HepG2 (cell line): ENCODE measurements around the gene STN1. TPM values are rescaled to one million over a fixed set of nuclear protein-coding genes. Genes with fewer than 3 reads are reported as not detected.

Source experiments
- ATAC-seq: fragments of 200-7000 bp; cut with Tn5 transposase; 3 replicates; pipeline ENCODE4 v1.9.1; 2020; ENCODE audit warnings: mild to moderate bottlenecking, moderate library complexity
- BruUV-seq: library from RNA; stranded (reverse); fragments of 400-500 nt; replicated peaks from 2 replicates; lab custom pipeline; 2021; lab: Mats Ljungman, UMichigan
- CTCF ChIA-PET: fragments of 300-600 bp; formaldehyde crosslinking; extraction: SDS; loops from one replicate; lab custom pipeline; 2021; ENCODE audit warnings: low total read pairs, inconsistent platforms, low intra/inter-chr PET ratio; lab: Yijun Ruan, JAX
- POLR2A ChIA-PET: fragments of 350-600 bp; sonication (Branson Sonifier 250); formaldehyde crosslinking; loops from one replicate; lab custom pipeline; 2020; ENCODE audit warnings: antibody characterized with exemption, inconsistent platforms; lab: Yijun Ruan, JAX
- DNase-seq: peaks from one replicate; pipeline ENCODE4 v3.0.0-alpha.2; 2015; ENCODE audit warnings: low spot score
- FAIRE-seq: peaks from 3 replicates; lab custom pipeline; 2011; peaks lifted over from hg19 to GRCh38; lab: Jason Lieb, UNC
- H2AFZ ChIP-seq: one replicate; pipeline ENCODE4 v1.6.1; 2011; ENCODE audit warnings: low read length, inconsistent platforms
- H3K27ac ChIP-seq: fragments of 300-600 bp; 3 replicates; pipeline ENCODE4 v1.8.0; 2011; ENCODE audit warnings: mixed run types, mild to moderate bottlenecking, mixed read lengths, low read length, inconsistent platforms; ENCODE audit not compliant: insufficient read depth; ENCODE audit errors: extremely low read length
- H3K27me3 ChIP-seq, 2 experiments: fragments of 200-600 bp in 1 of 2; 2 replicates in 1 of 2; 3 replicates in 1 of 2; pipeline versions ENCODE4 v1.6.0 to v1.8.0; 2011; ENCODE audit warnings: low read length in 2 of 2, mild to moderate bottlenecking in 2 of 2, moderate library complexity in 2 of 2, inconsistent platforms in 1 of 2; ENCODE audit not compliant: insufficient read depth in 2 of 2, control insufficient read depth in 1 of 2
- H3K36me3 ChIP-seq, 2 experiments: fragments of 200-600 bp in 1 of 2; replicated peaks in 1 of 2; 2 replicates in 1 of 2; 3 replicates in 1 of 2; pipeline versions ENCODE4 v1.5.1 to v1.8.0; 2011; ENCODE audit warnings: low read length in 2 of 2, inconsistent platforms in 1 of 2; ENCODE audit not compliant: insufficient read depth in 2 of 2, control insufficient read depth in 1 of 2
- H3K4me1 ChIP-seq: 2 replicates; pipeline ENCODE4 v1.5.1; 2012; ENCODE audit warnings: low read length, inconsistent platforms; ENCODE audit not compliant: insufficient read depth
- H3K4me2 ChIP-seq: 2 replicates; pipeline ENCODE4 v1.6.0; 2011; ENCODE audit warnings: low read depth, low read length, inconsistent platforms
- H3K4me3 ChIP-seq, 3 experiments: fragments of 200-600 bp in 1 of 3; sonication (generic), shearing (Covaris generic) in 1 of 3; replicated peaks in 1 of 3; 2 replicates each; pipeline ENCODE4 v1.5.1; 2011 to 2016; ENCODE audit warnings: low read length in 3 of 3, inconsistent platforms in 2 of 3, low read depth in 2 of 3, mild to moderate bottlenecking in 2 of 3, control low read depth in 1 of 3, mixed read lengths in 1 of 3; ENCODE audit not compliant: insufficient read depth in 1 of 3
- H3K79me2 ChIP-seq: one replicate; pipeline ENCODE4 v1.6.1; 2011; ENCODE audit warnings: low read length, inconsistent platforms; ENCODE audit not compliant: insufficient read depth
- H3K9ac ChIP-seq: 2 replicates; pipeline ENCODE4 v1.6.0; 2011; ENCODE audit warnings: mild to moderate bottlenecking, low read depth, low read length, inconsistent platforms; ENCODE audit not compliant: insufficient read depth
- H3K9me3 ChIP-seq: 2 replicates; pipeline ENCODE4 v1.5.1; 2012; ENCODE audit warnings: mild to moderate bottlenecking, low read length
- H4K20me1 ChIP-seq: 2 replicates; pipeline ENCODE4 v1.6.0; 2011; ENCODE audit warnings: inconsistent platforms, mild to moderate bottlenecking, low read length, moderate library complexity; ENCODE audit not compliant: insufficient read depth
- CSRNP1 ChIP-seq: sonication (generic); formaldehyde crosslinking; IDR thresholded peaks from 2 replicates; pipeline ENCODE4 v1.8.1; 2023; ENCODE audit warnings: mild to moderate bottlenecking, missing genetic modification reagents
- FOXP1 ChIP-seq, 2 experiments: fragments of 450-650 bp in 1 of 2; IDR thresholded peaks; 2 replicates each; pipeline ENCODE4 v1.6.1; 2017 to 2018; ENCODE audit warnings: antibody characterized with exemption in 1 of 2
- HHEX ChIP-seq: IDR thresholded peaks from 2 replicates; pipeline ENCODE4 v1.6.1; 2016; ENCODE audit warnings: control low read depth
- KDM2A ChIP-seq: sonication (generic); formaldehyde crosslinking; IDR thresholded peaks from 2 replicates; pipeline ENCODE4 v1.4.0; 2020; ENCODE audit warnings: low read depth, missing genetic modification reagents, borderline replicate concordance
- KLF16 ChIP-seq, 2 experiments: sonication (generic) in 1 of 2; formaldehyde crosslinking in 1 of 2; IDR thresholded peaks; 2 replicates each; pipeline versions ENCODE4 v1.6.1 to v1.8.0; 2016 to 2023; ENCODE audit warnings: missing genetic modification reagents in 2 of 2, missing compliant biosample characterization in 1 of 2
- NFATC3 ChIP-seq: sonication (generic); formaldehyde crosslinking; IDR thresholded peaks from 2 replicates; pipeline ENCODE4 v1.5.1; 2020; ENCODE audit warnings: mild to moderate bottlenecking, missing genetic modification reagents
- PLSCR1 ChIP-seq: sonication (generic); formaldehyde crosslinking; IDR thresholded peaks from 2 replicates; pipeline ENCODE4 v1.5.0; 2020; ENCODE audit warnings: missing genetic modification reagents, mild to moderate bottlenecking, borderline replicate concordance
- RFXAP ChIP-seq: sonication (generic); formaldehyde crosslinking; IDR thresholded peaks from 2 replicates; pipeline ENCODE4 v1.4.0; 2020; ENCODE audit warnings: missing genetic modification reagents, borderline replicate concordance
- RXRB ChIP-seq: IDR thresholded peaks from 2 replicates; pipeline ENCODE4 v1.6.1; 2016; ENCODE audit warnings: borderline replicate concordance, missing genetic modification reagents, missing compliant biosample characterization
- ZC3H4 ChIP-seq: sonication (generic); formaldehyde crosslinking; IDR thresholded peaks from 2 replicates; pipeline ENCODE4 v1.4.0; 2020; ENCODE audit warnings: missing genetic modification reagents, borderline replicate concordance
- ZNF570 ChIP-seq: sonication (generic); formaldehyde crosslinking; IDR thresholded peaks from 2 replicates; pipeline ENCODE4 v1.4.0; 2020; ENCODE audit warnings: mild to moderate bottlenecking, missing genetic modification reagents, borderline replicate concordance
- ZNF660 ChIP-seq: sonication (generic); formaldehyde crosslinking; IDR thresholded peaks from 2 replicates; pipeline ENCODE4 v1.5.1; 2020; ENCODE audit warnings: mild to moderate bottlenecking, low read depth, missing genetic modification reagents, borderline replicate concordance
- ZNF678 ChIP-seq: sonication (generic); formaldehyde crosslinking; IDR thresholded peaks from 2 replicates; pipeline ENCODE4 v1.4.0; 2020; ENCODE audit warnings: mild to moderate bottlenecking, missing genetic modification reagents
- ZZZ3 ChIP-seq: sonication (generic); formaldehyde crosslinking; IDR thresholded peaks from 2 replicates; pipeline ENCODE4 v1.4.0; 2020; ENCODE audit warnings: missing genetic modification reagents, mild to moderate bottlenecking, borderline replicate concordance
- WGBS: methylation state at CpG from one replicate; pipeline ENCODE4 v1.1.6; 2017; ENCODE audit warnings: low lambda C conversion rate; 5-methylcytosine and 5-hydroxymethylcytosine counted together
- in situ Hi-C: cut with HindIII; loops from 2 replicates; pipeline ENCODE4 v1.10.0; 2017; ENCODE audit warnings: low pct_unique_long_range_greater_than_20kb; ENCODE audit not compliant: extremely low pct_ligation_motif_present
- intact Hi-C: fragments of 100-400 bp; cut with micrococcal nuclease; formaldehyde crosslinking; loops from one replicate; pipeline ENCODE4 v1.10.0; 2022; ENCODE audit not compliant: unreplicated experiment
- polyA plus RNA-seq, 8 experiments: library from polyadenylated mRNA; depleted of rRNA in 3 of 8; stranded (reverse) in 7 of 8; unstranded in 1 of 8; fragments of >200 nt; fragmentation: Illumina TruSeq in 4 of 8; extraction: Trizol in 4 of 8; gene quantifications; 2 replicates each; pipeline versions ENCODE4 v1.2.1 to v1.2.3, GENCODE V29; 2011 to 2016; ENCODE audit warnings: low read depth in 4 of 8, missing spikeins in 1 of 8, mixed read lengths in 1 of 8; ENCODE audit not compliant: insufficient read depth in 1 of 8
- total RNA-seq, 5 experiments: library from RNA; depleted of rRNA; stranded (reverse); fragments of >200 nt; fragmentation: Illumina TruSeq; extraction: Trizol; gene quantifications; 2 replicates each; pipeline ENCODE4 v1.2.3, GENCODE V29; 2016; ENCODE audit warnings: low read depth in 1 of 5
- TF ChIP-seq, protein P1 (sequence below): sonication (generic); formaldehyde crosslinking; IDR thresholded peaks from 2 replicates; pipeline ENCODE4 v1.4.0; 2020; ENCODE audit warnings: missing genetic modification reagents, borderline replicate concordance

The STN1 gene
- total and polyA plus RNA-seq, 2 of the 13 experiments (the other 11 are each of a cell fraction or from before 2014, with no cell fraction given): 17.6 to 22.7 TPM

GRCh38 chr10:103936022-103936421 lies 18.0 kb upstream of the STN1 start:
- H3K9me3 ChIP-seq: no peaks in the 10 kb centered on the region
- no peaks in the 10 kb centered on the region for H4K20me1 ChIP-seq
- no peaks in the 10 kb centered on the region; a peak in 1 of 5 replicates for H3K27me3 ChIP-seq
- H3K9ac ChIP-seq: no peak overlapping the region
- no peaks in the 10 kb centered on the region for H3K36me3 ChIP-seq
- CTCF ChIA-PET: no interaction called here
- WGBS: 27% methylated on average over 6 of the region's 6 CpGs
- no peak overlapping the region for H3K4me3 ChIP-seq
- no peak overlapping the region for H3K27ac ChIP-seq
- intact Hi-C loops: no loop called here
- POLR2A ChIA-PET: no interaction called here
- H3K79me2 ChIP-seq: no peaks in the 10 kb centered on the region
- H2AFZ ChIP-seq: no peak overlapping the region
- BruUV-seq: no TSS peak
- ATAC-seq (peak; percentile 76), FAIRE-seq (no peak), DNase-seq (no peak)
- H3K4me2 ChIP-seq: no peak overlapping the region
- peaks cover 13% of the 10 kb centered on the region for H3K4me1 ChIP-seq
- in situ Hi-C loops: no loop called here
- TF ChIP-seq ZZZ3 (CRISPR knock-in tag): no peak
- no peak for TF ChIP-seq CSRNP1 (CRISPR knock-in tag)
- TF ChIP-seq PLSCR1 (CRISPR knock-in tag): no peak
- no peak for TF ChIP-seq KDM2A (CRISPR knock-in tag)

- Histone ChIP-seq H4K20me1 (no peaks in the 10 kb centered on the region), H3K9ac (no peak overlapping the region), H3K4me2 (no peak overlapping the region), H3K36me3 (no peaks in the 10 kb centered on the region), H3K4me1 (peaks cover 13% of the 10 kb centered on the region), H3K27me3 (no peaks in the 10 kb centered on the region; a peak in 1 of 5 replicates), H3K79me2 (no peaks in the 10 kb centered on the region), H2AFZ (no peak overlapping the region), H3K9me3 (no peaks in the 10 kb centered on the region), H3K27ac (no peak overlapping the region), H3K4me3 (no peak overlapping the region)
- ChIA-PET POLR2A (no interaction called here), CTCF (no interaction called here)
- intact Hi-C loops (no loop called here), in situ Hi-C loops (no loop called here)
- no peak for DNase-seq
- TF ChIP-seq KLF16 (CRISPR knock-in tag; IDR thresholded peaks at IDR 0.05) (no peak), HHEX (CRISPR knock-in tag) (no peak), ZC3H4 (no peak), ZNF570 (no peak), RXRB (CRISPR knock-in tag) (no peak), FOXP1 (IDR thresholded peaks at IDR 0.05) (no peak), FOXP1 (CRISPR knock-in tag; IDR thresholded peaks at IDR 0.05) (no peak), ZNF660 (no peak), NFATC3 (no peak), RFXAP (CRISPR knock-in tag) (no peak), ZNF678 (CRISPR knock-in tag) (no peak)
- TF ChIP-seq, protein P1, sequence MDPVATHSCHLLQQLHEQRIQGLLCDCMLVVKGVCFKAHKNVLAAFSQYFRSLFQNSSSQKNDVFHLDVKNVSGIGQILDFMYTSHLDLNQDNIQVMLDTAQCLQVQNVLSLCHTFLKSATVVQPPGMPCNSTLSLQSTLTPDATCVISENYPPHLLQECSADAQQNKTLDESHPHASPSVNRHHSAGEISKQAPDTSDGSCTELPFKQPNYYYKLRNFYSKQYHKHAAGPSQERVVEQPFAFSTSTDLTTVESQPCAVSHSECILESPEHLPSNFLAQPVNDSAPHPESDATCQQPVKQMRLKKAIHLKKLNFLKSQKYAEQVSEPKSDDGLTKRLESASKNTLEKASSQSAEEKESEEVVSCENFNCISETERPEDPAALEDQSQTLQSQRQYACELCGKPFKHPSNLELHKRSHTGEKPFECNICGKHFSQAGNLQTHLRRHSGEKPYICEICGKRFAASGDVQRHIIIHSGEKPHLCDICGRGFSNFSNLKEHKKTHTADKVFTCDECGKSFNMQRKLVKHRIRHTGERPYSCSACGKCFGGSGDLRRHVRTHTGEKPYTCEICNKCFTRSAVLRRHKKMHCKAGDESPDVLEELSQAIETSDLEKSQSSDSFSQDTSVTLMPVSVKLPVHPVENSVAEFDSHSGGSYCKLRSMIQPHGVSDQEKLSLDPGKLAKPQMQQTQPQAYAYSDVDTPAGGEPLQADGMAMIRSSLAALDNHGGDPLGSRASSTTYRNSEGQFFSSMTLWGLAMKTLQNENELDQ (CRISPR knock-in tag): no peak
- 49% methylated on average over 6 of the region's 6 CpGs for WGBS
- FAIRE-seq: no peak
- no peak for ATAC-seq
- no TSS peak for BruUV-seq
Measured at GRCh38 chr10:103934308-103934707, 16.3 kb upstream of the STN1 start.
